Gastroesophageal sphincter (tissue), 3 donors: ENCODE results near the gene CCPG1.

Experiments
- EP300 ChIP-seq: sonication (generic); formaldehyde crosslinking; IDR thresholded peaks from one replicate; pipeline ENCODE4 v1.6.1; 2017; ENCODE audit warnings: antibody characterized with exemption, mild to moderate bottlenecking
- TF ChIP-seq, protein P1 (sequence below), 4 experiments: fragments of 200-600 bp in 2 of 4; fragments of 450-650 bp in 2 of 4; sonication (generic) in 1 of 4; IDR thresholded peaks; one replicate each; pipeline ENCODE4 v1.5.1; 2017 to 2019; ENCODE audit warnings: antibody characterized with exemption in 4 of 4, mild to moderate bottlenecking in 2 of 4, moderate library complexity in 2 of 4

DNA sequence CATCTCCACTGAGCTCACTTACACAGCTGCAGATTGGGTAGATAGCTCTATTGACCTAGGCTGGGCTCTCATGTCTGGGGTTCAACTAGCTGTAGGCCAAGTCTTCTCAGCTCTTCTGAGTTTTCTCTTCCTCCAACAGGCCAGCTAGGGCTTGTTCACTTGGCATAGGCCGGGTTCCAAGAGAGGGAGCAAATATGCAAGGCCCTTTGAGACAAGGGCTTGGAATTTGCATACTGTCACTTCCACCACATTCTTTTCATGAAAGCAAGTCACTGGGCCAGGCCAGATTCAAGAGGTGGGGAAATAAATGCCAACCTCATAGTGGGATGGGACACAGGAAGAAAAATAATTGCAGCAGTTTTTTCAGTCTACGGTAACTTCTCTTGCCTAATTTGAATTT, 64.0 kb downstream of the CCPG1 start:
- no peak for TF ChIP-seq EP300
- TF ChIP-seq, protein P1, sequence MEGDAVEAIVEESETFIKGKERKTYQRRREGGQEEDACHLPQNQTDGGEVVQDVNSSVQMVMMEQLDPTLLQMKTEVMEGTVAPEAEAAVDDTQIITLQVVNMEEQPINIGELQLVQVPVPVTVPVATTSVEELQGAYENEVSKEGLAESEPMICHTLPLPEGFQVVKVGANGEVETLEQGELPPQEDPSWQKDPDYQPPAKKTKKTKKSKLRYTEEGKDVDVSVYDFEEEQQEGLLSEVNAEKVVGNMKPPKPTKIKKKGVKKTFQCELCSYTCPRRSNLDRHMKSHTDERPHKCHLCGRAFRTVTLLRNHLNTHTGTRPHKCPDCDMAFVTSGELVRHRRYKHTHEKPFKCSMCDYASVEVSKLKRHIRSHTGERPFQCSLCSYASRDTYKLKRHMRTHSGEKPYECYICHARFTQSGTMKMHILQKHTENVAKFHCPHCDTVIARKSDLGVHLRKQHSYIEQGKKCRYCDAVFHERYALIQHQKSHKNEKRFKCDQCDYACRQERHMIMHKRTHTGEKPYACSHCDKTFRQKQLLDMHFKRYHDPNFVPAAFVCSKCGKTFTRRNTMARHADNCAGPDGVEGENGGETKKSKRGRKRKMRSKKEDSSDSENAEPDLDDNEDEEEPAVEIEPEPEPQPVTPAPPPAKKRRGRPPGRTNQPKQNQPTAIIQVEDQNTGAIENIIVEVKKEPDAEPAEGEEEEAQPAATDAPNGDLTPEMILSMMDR (IDR thresholded peaks at IDR 0.05) = no peak
